ENCODE measurements around the gene ARL2BP.
"Not testable (repeated sequence)": the region's sequence is repeated elsewhere in the genome, so short reads cannot be mapped to it uniquely, and the experiment has no call there.

ARL2BP gene

GRCh38 chr16:57264381-57264780 lies 19.3 kb downstream of the ARL2BP start:
- 90 to 91% methylated on average over 6 to 7 of the region's 8 CpGs for WGBS, 2 experiments (ENCODE audit: insufficient coverage in 2 of 2)

GRCh38 chr16:57264950-57265371 lies 19.9 kb downstream of the ARL2BP start:
- no peak overlapping the region for H3K27ac ChIP-seq (ENCODE audit: low read depth, low read length, severe bottlenecking)
- peaks cover 17% of the 10 kb centered on the region for H3K4me1 ChIP-seq (ENCODE audit: control insufficient read depth, insufficient read depth, low read length, poor library complexity, severe bottlenecking)
- H3K9me3 ChIP-seq (ENCODE audit: control insufficient read depth, low read length) = no peaks in the 10 kb centered on the region
- WGBS, 2 experiments (ENCODE audit: insufficient coverage in 2 of 2) = 90 to 97% methylated on average over 4 to 9 of the region's 11 CpGs
- H3K36me3 ChIP-seq (ENCODE audit: control insufficient read depth, insufficient read depth, low read length) = no peaks in the 10 kb centered on the region
- no peak overlapping the region for H3K4me3 ChIP-seq (ENCODE audit: extremely low read depth, insufficient read depth, low read length, poor library complexity, severe bottlenecking)

More at GRCh38 chr16:57264381-57264780, 19.3 kb downstream of the ARL2BP start:
- Histone ChIP-seq H3K27ac (ENCODE audit: low read depth, low read length, severe bottlenecking) (no peak overlapping the region), H3K4me3 (ENCODE audit: extremely low read depth, insufficient read depth, low read length, poor library complexity, severe bottlenecking) (no peak overlapping the region), H3K36me3 (ENCODE audit: control insufficient read depth, insufficient read depth, low read length) (no peaks in the 10 kb centered on the region), H3K9me3 (ENCODE audit: control insufficient read depth, low read length) (no peaks in the 10 kb centered on the region), H3K4me1 (ENCODE audit: control insufficient read depth, insufficient read depth, low read length, poor library complexity, severe bottlenecking) (peaks cover 23% of the 10 kb centered on the region)

- Histone ChIP-seq H3K27ac (ENCODE audit: low read depth, low read length, severe bottlenecking) (no peak overlapping the region), H3K36me3 (ENCODE audit: control insufficient read depth, insufficient read depth, low read length) (no peaks in the 10 kb centered on the region), H3K4me3 (ENCODE audit: extremely low read depth, insufficient read depth, low read length, poor library complexity, severe bottlenecking) (no peak overlapping the region), H3K9me3 (ENCODE audit: control insufficient read depth, low read length) (no peaks in the 10 kb centered on the region), H3K4me1 (ENCODE audit: control insufficient read depth, insufficient read depth, low read length, poor library complexity, severe bottlenecking) (peaks cover 19% of the 10 kb centered on the region)
- WGBS, 2 experiments (ENCODE audit: insufficient coverage in 2 of 2) = 93 to 95% methylated on average over 12 to 14 of the region's 16 CpGs
Measured at GRCh38 chr16:57265850-57266530, 20.9 kb downstream of the ARL2BP start.

- WGBS, 2 experiments (ENCODE audit: insufficient coverage in 2 of 2) = 72 to 73% methylated on average over 5 to 6 of the region's 6 CpGs
- H3K27ac ChIP-seq (ENCODE audit: low read depth, low read length, severe bottlenecking) = no peak overlapping the region
Measured at GRCh38 chr16:57266531-57267260, 21.6 kb downstream of the ARL2BP start.

GRCh38 chr16:57267343-57267742 lies 22.3 kb downstream of the ARL2BP start:
- H3K9me3 ChIP-seq (ENCODE audit: control insufficient read depth, low read length); H3K27ac ChIP-seq (ENCODE audit: low read depth, low read length, severe bottlenecking); H3K36me3 ChIP-seq (ENCODE audit: control insufficient read depth, insufficient read depth, low read length); H3K4me3 ChIP-seq (ENCODE audit: extremely low read depth, insufficient read depth, low read length, poor library complexity, severe bottlenecking): not testable (repeated sequence)
- WGBS, 2 experiments (ENCODE audit: insufficient coverage in 2 of 2) = 67% methylated on average over 1 of the region's 2 CpGs; no CpG with 5 or more reads in 1 of the 2 experiments
- H3K4me1 ChIP-seq (ENCODE audit: control insufficient read depth, insufficient read depth, low read length, poor library complexity, severe bottlenecking) = peaks cover 19% of the 10 kb centered on the region

More at GRCh38 chr16:57266531-57267260, 21.6 kb downstream of the ARL2BP start:
- peaks cover 19% of the 10 kb centered on the region for H3K4me1 ChIP-seq (ENCODE audit: control insufficient read depth, insufficient read depth, low read length, poor library complexity, severe bottlenecking)
- no peaks in the 10 kb centered on the region for H3K9me3 ChIP-seq (ENCODE audit: control insufficient read depth, low read length)
- no peaks in the 10 kb centered on the region for H3K36me3 ChIP-seq (ENCODE audit: control insufficient read depth, insufficient read depth, low read length)
- H3K4me3 ChIP-seq (ENCODE audit: extremely low read depth, insufficient read depth, low read length, poor library complexity, severe bottlenecking) = no peak overlapping the region

- Histone ChIP-seq H3K36me3 (ENCODE audit: control insufficient read depth, insufficient read depth, low read length) (no peaks in the 10 kb centered on the region), H3K4me3 (ENCODE audit: extremely low read depth, insufficient read depth, low read length, poor library complexity, severe bottlenecking) (no peak overlapping the region), H3K27ac (ENCODE audit: low read depth, low read length, severe bottlenecking) (peak overlapping the region; percentile 29), H3K9me3 (ENCODE audit: control insufficient read depth, low read length) (no peaks in the 10 kb centered on the region), H3K4me1 (ENCODE audit: control insufficient read depth, insufficient read depth, low read length, poor library complexity, severe bottlenecking) (peaks cover 19% of the 10 kb centered on the region)
- 83 to 85% methylated on average over 11 to 13 of the region's 14 CpGs for WGBS, 2 experiments (ENCODE audit: insufficient coverage in 2 of 2)
Measured at GRCh38 chr16:57268804-57269800, 24.0 kb downstream of the ARL2BP start.

- Histone ChIP-seq H3K4me3 (ENCODE audit: extremely low read depth, insufficient read depth, low read length, poor library complexity, severe bottlenecking) (no peak overlapping the region), H3K36me3 (ENCODE audit: control insufficient read depth, insufficient read depth, low read length) (no peaks in the 10 kb centered on the region), H3K27ac (ENCODE audit: low read depth, low read length, severe bottlenecking) (no peak overlapping the region), H3K4me1 (ENCODE audit: control insufficient read depth, insufficient read depth, low read length, poor library complexity, severe bottlenecking) (peaks cover 19% of the 10 kb centered on the region), H3K9me3 (ENCODE audit: control insufficient read depth, low read length) (no peaks in the 10 kb centered on the region)
- WGBS, 2 experiments (ENCODE audit: insufficient coverage in 2 of 2) = 76% methylated on average over 13 to 18 of the region's 25 CpGs
Measured at GRCh38 chr16:57270221-57271062, 25.4 kb downstream of the ARL2BP start.

GRCh38 chr16:57271063-57271345 lies 25.9 kb downstream of the ARL2BP start:
- Histone ChIP-seq H3K36me3 (ENCODE audit: control insufficient read depth, insufficient read depth, low read length) (no peaks in the 10 kb centered on the region), H3K27ac (ENCODE audit: low read depth, low read length, severe bottlenecking) (no peak overlapping the region)
- WGBS, 2 experiments (ENCODE audit: insufficient coverage in 2 of 2) = 92 to 100% methylated on average over 3 to 7 of the region's 7 CpGs

GRCh38 chr16:57271867-57272495 lies 26.9 kb downstream of the ARL2BP start:
- no peaks in the 10 kb centered on the region for H3K36me3 ChIP-seq (ENCODE audit: control insufficient read depth, insufficient read depth, low read length)
- 100% methylated on average over 1 to 3 of the region's 5 CpGs for WGBS, 2 experiments (ENCODE audit: insufficient coverage in 2 of 2)
- no peak overlapping the region for H3K27ac ChIP-seq (ENCODE audit: low read depth, low read length, severe bottlenecking)
- H3K4me1 ChIP-seq (ENCODE audit: control insufficient read depth, insufficient read depth, low read length, poor library complexity, severe bottlenecking) = peaks cover 19% of the 10 kb centered on the region
- H3K9me3 ChIP-seq (ENCODE audit: control insufficient read depth, low read length) = no peaks in the 10 kb centered on the region
- H3K4me3 ChIP-seq (ENCODE audit: extremely low read depth, insufficient read depth, low read length, poor library complexity, severe bottlenecking) = no peak overlapping the region

More at GRCh38 chr16:57271063-57271345, 25.9 kb downstream of the ARL2BP start:
- Histone ChIP-seq H3K4me3 (ENCODE audit: extremely low read depth, insufficient read depth, low read length, poor library complexity, severe bottlenecking) (no peak overlapping the region), H3K4me1 (ENCODE audit: control insufficient read depth, insufficient read depth, low read length, poor library complexity, severe bottlenecking) (peaks cover 19% of the 10 kb centered on the region), H3K9me3 (ENCODE audit: control insufficient read depth, low read length) (no peaks in the 10 kb centered on the region)

Data from mesodermal cell (in vitro differentiated cells).